GM23338 (cell line): Measurements from ENCODE around the gene STX8. TPM values are rescaled to one million over a fixed set of nuclear protein-coding genes. Genes with fewer than 3 reads are reported as not detected.

Source experiments
- ATAC-seq: fragments of 200-7000 bp; cut with Tn5 transposase; 3 replicates; pipeline ENCODE4 v1.9.1; 2020
- DNase-seq: peaks from one replicate; pipeline ENCODE4 v3.0.0-alpha.2; 2015; ENCODE audit warnings: low spot score
- H2AFZ ChIP-seq: fragments of 200-600 bp; sonication (generic); 2 replicates; pipeline ENCODE4 v1.8.0; 2016; ENCODE audit warnings: antibody characterized with exemption, mild to moderate bottlenecking, moderate library complexity
- H3F3A ChIP-seq: fragments of 200-600 bp; sonication (generic); replicated peaks from 2 replicates; pipeline ENCODE4 v1.8.0; 2017; ENCODE audit warnings: antibody characterized with exemption, mixed run types, low read depth
- H3K27ac ChIP-seq: fragments of 200-600 bp; sonication (generic); 2 replicates; pipeline ENCODE4 v1.6.1; 2016; ENCODE audit warnings: low read depth
- H3K27me3 ChIP-seq: fragments of 200-600 bp; sonication (generic); 2 replicates; pipeline ENCODE4 v1.8.0; 2016; ENCODE audit warnings: mild to moderate bottlenecking, mixed run types, moderate library complexity; ENCODE audit not compliant: insufficient read depth
- H3K36me3 ChIP-seq: fragments of 200-600 bp; sonication (generic); 2 replicates; pipeline ENCODE4 v1.8.0; 2016; ENCODE audit warnings: mild to moderate bottlenecking; ENCODE audit not compliant: insufficient read depth
- H3K4me1 ChIP-seq: fragments of 200-600 bp; sonication (generic); 2 replicates; pipeline ENCODE4 v1.8.0; 2016; ENCODE audit warnings: mild to moderate bottlenecking, moderate library complexity; ENCODE audit not compliant: insufficient read depth
- H3K4me2 ChIP-seq: fragments of 200-600 bp; sonication (generic); 2 replicates; pipeline ENCODE4 v1.7.1; 2017; ENCODE audit warnings: mixed run types
- H3K4me3 ChIP-seq: fragments of 200-600 bp; sonication (generic); 2 replicates; pipeline ENCODE4 v1.6.1; 2016; ENCODE audit warnings: mixed run types
- H3K79me2 ChIP-seq: fragments of 200-600 bp; sonication (generic); replicated peaks from 2 replicates; pipeline ENCODE4 v1.8.0; 2017; ENCODE audit warnings: mild to moderate bottlenecking; ENCODE audit not compliant: insufficient read depth
- H3K9me2 ChIP-seq: fragments of 200-600 bp; sonication (generic); 2 replicates; pipeline ENCODE4 v1.8.0; 2017; ENCODE audit not compliant: insufficient read depth
- H4K20me1 ChIP-seq: fragments of 200-600 bp; sonication (generic); replicated peaks from 2 replicates; pipeline ENCODE4 v1.8.0; 2017; ENCODE audit warnings: mild to moderate bottlenecking; ENCODE audit not compliant: insufficient read depth
- H3K27ac Mint-ChIP-seq: 2 replicates; pipeline ENCODE4 v1.8.0; 2020; ENCODE audit warnings: inconsistent platforms, mild to moderate bottlenecking, moderate library complexity, mixed read lengths
- H3K27me3 Mint-ChIP-seq: 3 replicates; pipeline ENCODE4 v1.8.0; 2022; ENCODE audit warnings: low read depth, mild to moderate bottlenecking, moderate library complexity, mixed read lengths, inconsistent platforms; ENCODE audit not compliant: insufficient read depth, poor library complexity
- H3K36me3 Mint-ChIP-seq: 3 replicates; pipeline ENCODE4 v1.8.0; 2021; ENCODE audit warnings: low read depth, mild to moderate bottlenecking, inconsistent platforms, moderate library complexity, mixed read lengths
- H3K4me1 Mint-ChIP-seq: 3 replicates; pipeline ENCODE4 v1.8.0; 2020; ENCODE audit warnings: mild to moderate bottlenecking, inconsistent platforms, mixed read lengths
- H3K4me3 Mint-ChIP-seq: 3 replicates; pipeline ENCODE4 v1.8.0; 2021; ENCODE audit warnings: moderate library complexity, mild to moderate bottlenecking, inconsistent platforms, mixed read lengths
- H3K9me3 Mint-ChIP-seq: 3 replicates; pipeline ENCODE4 v1.8.0; 2020; ENCODE audit warnings: moderate library complexity, mild to moderate bottlenecking, inconsistent platforms, mixed read lengths
- CREB1 ChIP-seq: fragments of 250-450 bp; sonication (Bioruptor Pico); IDR thresholded peaks from 2 replicates; pipeline ENCODE4 v1.5.0; 2020; ENCODE audit warnings: low read depth, mild to moderate bottlenecking, moderate library complexity
- CTCF ChIP-seq, 2 experiments: fragments of 200-600 bp in 1 of 2; sonication (generic) in 1 of 2; conservative IDR thresholded peaks; 2 replicates each; pipeline versions ENCODE4 v1.5.1 to v1.6.1; 2016 to 2017; ENCODE audit warnings: antibody characterized with exemption in 2 of 2, low read depth in 2 of 2, mild to moderate bottlenecking in 2 of 2, moderate library complexity in 1 of 2
- ETS1 ChIP-seq: IDR thresholded peaks from 2 replicates; pipeline ENCODE4 v1.6.1; 2016; ENCODE audit warnings: antibody characterized with exemption
- EZH2 ChIP-seq: fragments of 200-600 bp; sonication (generic); IDR thresholded peaks from one replicate; pipeline ENCODE4 v1.8.0; 2017; ENCODE audit warnings: antibody characterized with exemption, mild to moderate bottlenecking, low read depth; ENCODE audit not compliant: unreplicated experiment
- EZH2phosphoT487 ChIP-seq: fragments of 200-600 bp; sonication (generic); IDR thresholded peaks from one replicate; pipeline ENCODE4 v1.8.1; 2018; ENCODE audit warnings: antibody characterized with exemption; ENCODE audit not compliant: unreplicated experiment
- JUNB ChIP-seq: IDR thresholded peaks from one replicate; pipeline ENCODE4 v1.6.1; 2016; ENCODE audit warnings: antibody characterized with exemption; ENCODE audit not compliant: unreplicated experiment
- NANOG ChIP-seq: IDR thresholded peaks from 2 replicates; pipeline ENCODE4 v1.6.1; 2016; ENCODE audit warnings: antibody characterized with exemption, borderline replicate concordance
- POLR2AphosphoS5 ChIP-seq: IDR thresholded peaks from 2 replicates; pipeline ENCODE4 v1.6.1; 2016; ENCODE audit warnings: antibody characterized with exemption, low read depth
- REST ChIP-seq: IDR thresholded peaks from one replicate; pipeline ENCODE4 v1.6.1; 2018; ENCODE audit warnings: antibody characterized with exemption; ENCODE audit not compliant: unreplicated experiment
- STAT1 ChIP-seq: IDR thresholded peaks from one replicate; pipeline ENCODE4 v1.6.1; 2016; ENCODE audit warnings: antibody characterized with exemption; ENCODE audit not compliant: unreplicated experiment
- ZNF114 ChIP-seq: fragments of 250-450 bp; sonication (Bioruptor Pico); IDR thresholded peaks from 2 replicates; pipeline ENCODE4 v1.5.0; 2020; ENCODE audit warnings: mild to moderate bottlenecking, moderate library complexity
- ZNF331 ChIP-seq: fragments of 250-450 bp; sonication (Bioruptor Pico); IDR thresholded peaks from 2 replicates; pipeline ENCODE4 v1.5.0; 2020; ENCODE audit warnings: low read depth, mild to moderate bottlenecking, moderate library complexity
- polyA plus RNA-seq: library from polyadenylated mRNA; unstranded; fragments of >200 nt; fragmentation: Nextera tagmentation; extraction: Ambion mirVana; gene quantifications from 2 replicates; pipeline ENCODE4 v1.2.1, GENCODE V29; 2016
- total RNA-seq: library from RNA; depleted of rRNA; stranded (reverse); fragments of >200 nt; shearing (Covaris generic); gene quantifications from 2 replicates; pipeline ENCODE4 v1.2.3, GENCODE V29; 2014

The STX8 gene
- total and polyA plus RNA-seq, 2 experiments from 2014 or later, result 59.4 to 82.3 TPM

GRCh38 chr17:9475101-9475658 lies 100.4 kb downstream of the STX8 start:
- H4K20me1 ChIP-seq, result no peaks in the 10 kb centered on the region
- no peak overlapping the region for H3K27ac ChIP-seq
- Mint-ChIP-seq H3K4me1 (peaks cover 9% of the 10 kb centered on the region), H3K27ac (no peak overlapping the region), H3K9me3 (no peaks in the 10 kb centered on the region), H3K4me3 (no peak overlapping the region), H3K36me3 (no peaks in the 10 kb centered on the region; the same call in 1 of the 3 replicates), H3K27me3 (no peaks in the 10 kb centered on the region)
- no peak overlapping the region for H3K4me3 ChIP-seq
- H3K4me2 ChIP-seq, result no peak overlapping the region
- no peaks in the 10 kb centered on the region for H3K27me3 ChIP-seq
- no peaks in the 10 kb centered on the region for H3K9me2 ChIP-seq
- ATAC-seq (no peak), DNase-seq (no peak)
- peaks cover 5% of the 10 kb centered on the region; the same call in 1 of the 2 replicates for H3K4me1 ChIP-seq
- H3K36me3 ChIP-seq, result no peaks in the 10 kb centered on the region
- TF ChIP-seq CREB1, result no peak
- TF ChIP-seq CTCF (conservative IDR thresholded peaks at IDR 0.05; ENCODE audit: low read depth in 2 of 2), result no peak
- TF ChIP-seq EZH2phosphoT487, result no peak
- no peak for TF ChIP-seq STAT1
- no peaks in the 10 kb centered on the region for H3K79me2 ChIP-seq
- no peak overlapping the region for H2AFZ ChIP-seq
- no peaks in the 10 kb centered on the region for H3F3A ChIP-seq

DNA sequence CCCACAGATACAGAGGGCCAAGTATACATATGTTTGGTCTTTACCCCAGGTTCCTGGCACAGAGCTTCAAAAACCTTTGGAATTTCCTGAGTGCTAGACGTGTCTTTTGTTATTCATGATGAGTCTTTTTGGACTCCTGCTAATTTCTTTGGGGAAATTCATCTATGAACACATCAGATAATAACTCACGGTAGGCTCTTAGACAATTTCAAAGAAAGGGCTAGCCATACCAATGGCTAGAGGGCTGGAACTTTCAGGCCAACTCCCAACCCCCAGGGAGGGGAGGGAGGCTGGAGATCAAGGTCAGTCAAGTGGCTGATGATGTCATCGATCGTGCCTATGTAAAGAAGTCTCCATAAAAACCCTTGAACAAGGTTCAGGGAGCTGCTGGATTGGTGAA lies 101.9 kb downstream of the STX8 start:
- H3K9me3 Mint-ChIP-seq, result no peaks in the 10 kb centered on the region
- Histone ChIP-seq H3F3A (no peaks in the 10 kb centered on the region), H3K9me2 (no peaks in the 10 kb centered on the region), H3K4me2 (no peak overlapping the region), H3K4me3 (no peak overlapping the region), H3K36me3 (no peaks in the 10 kb centered on the region), H3K79me2 (no peaks in the 10 kb centered on the region), H3K27me3 (no peaks in the 10 kb centered on the region), H2AFZ (no peak overlapping the region), H3K27ac (no peak overlapping the region), H3K4me1 (peaks cover 5% of the 10 kb centered on the region; the same call in 1 of the 2 replicates), H4K20me1 (no peaks in the 10 kb centered on the region)
- peak overlapping the region; percentile 88 for H3K27ac Mint-ChIP-seq
- H3K4me1 Mint-ChIP-seq, result peaks cover 18% of the 10 kb centered on the region
- no peak for ATAC-seq
- DNase-seq, result no peak
- H3K4me3 Mint-ChIP-seq, result no peak overlapping the region
- peaks cover under 1% of the 10 kb centered on the region for H3K27me3 Mint-ChIP-seq
- no peaks in the 10 kb centered on the region; the same call in 1 of the 3 replicates for H3K36me3 Mint-ChIP-seq
- TF ChIP-seq STAT1 (no peak), CTCF (conservative IDR thresholded peaks at IDR 0.05; ENCODE audit: low read depth in 2 of 2) (no peak), JUNB (no peak), ZNF331 (no peak), EZH2 (no peak), POLR2AphosphoS5 (no peak), ZNF114 (CRISPR knock-in tag) (no peak), REST (no peak), CREB1 (no peak), EZH2phosphoT487 (no peak), ETS1 (no peak), NANOG (no peak)
